IMR-90 (cell line): ENCODE measurements around the gene SPDEF. TPM values are rescaled to one million over a fixed set of nuclear protein-coding genes. Genes with fewer than 3 reads are reported as not detected.

ENCODE experiments used
- ATAC-seq: fragments of 200-7000 bp; cut with Tn5 transposase; 2 replicates; pipeline ENCODE4 v1.9.1; 2020; ENCODE audit warnings: low read depth, mild to moderate bottlenecking, moderate library complexity
- BruUV-seq: library from RNA; stranded (reverse); fragments of 400-500 nt; replicated peaks from 2 replicates; lab custom pipeline; 2021; lab: Mats Ljungman, UMichigan
- CTCF ChIA-PET: fragments of 300-600 bp; formaldehyde crosslinking; extraction: SDS; loops from one replicate; lab custom pipeline; 2021; ENCODE audit warnings: antibody characterized with exemption; lab: Yijun Ruan, JAX
- POLR2A ChIA-PET: fragments of 300-600 bp; sonication (Branson Sonifier 250); formaldehyde crosslinking; loops from one replicate; lab custom pipeline; 2022; ENCODE audit warnings: antibody characterized with exemption; ENCODE audit not compliant: unreplicated experiment; lab: Charles Lee
- DNase-seq: peaks from one replicate; pipeline ENCODE4 v3.0.0; 2013
- H2AFZ ChIP-seq: replicated peaks from 2 replicates; pipeline ENCODE3; 2013; ENCODE audit warnings: low read length, mild to moderate bottlenecking; ENCODE audit not compliant: poor library complexity
- H2AK5ac ChIP-seq: 2 replicates; pipeline ENCODE4 v1.6.1; 2013; ENCODE audit warnings: low read depth, low read length, inconsistent platforms
- H2AK9ac ChIP-seq: replicated peaks from 2 replicates; pipeline ENCODE3; 2013; ENCODE audit warnings: mild to moderate bottlenecking, low read depth, low read length, moderate library complexity; ENCODE audit not compliant: poor library complexity
- H2BK120ac ChIP-seq: 2 replicates; pipeline ENCODE4 v1.6.1; 2013; ENCODE audit warnings: low read depth, low read length, inconsistent platforms
- H2BK15ac ChIP-seq: 3 replicates; pipeline ENCODE4 v1.6.1; 2013; ENCODE audit warnings: low read depth, low read length, inconsistent platforms
- H2BK20ac ChIP-seq: 2 replicates; pipeline ENCODE4 v1.6.1; 2013; ENCODE audit warnings: low read depth, mild to moderate bottlenecking, inconsistent platforms, low read length, moderate library complexity
- H2BK5ac ChIP-seq: 2 replicates; pipeline ENCODE4 v1.6.1; 2013; ENCODE audit warnings: mild to moderate bottlenecking, low read depth, low read length, inconsistent platforms; ENCODE audit not compliant: poor library complexity, severe bottlenecking
- H3K14ac ChIP-seq: replicated peaks from 2 replicates; pipeline ENCODE4 v1.6.1; 2013; ENCODE audit warnings: low read depth, low read length, inconsistent platforms
- H3K18ac ChIP-seq: 2 replicates; pipeline ENCODE4 v1.6.1; 2013; ENCODE audit warnings: low read depth, low read length, control low read depth
- H3K23ac ChIP-seq: 2 replicates; pipeline ENCODE4 v1.6.1; 2013; ENCODE audit warnings: low read depth, low read length, inconsistent platforms
- H3K27ac ChIP-seq: 2 replicates; pipeline ENCODE4 v1.5.1; 2013; ENCODE audit warnings: mild to moderate bottlenecking, control low read depth, low read length; ENCODE audit not compliant: insufficient read depth
- H3K27me3 ChIP-seq: 2 replicates; pipeline ENCODE4 v1.6.1; 2013; ENCODE audit warnings: low read length; ENCODE audit not compliant: control insufficient read depth, insufficient read depth
- H3K36me3 ChIP-seq: 2 replicates; pipeline ENCODE4 v1.6.1; 2013; ENCODE audit warnings: low read length, mixed read lengths; ENCODE audit not compliant: control insufficient read depth, insufficient read depth
- H3K4ac ChIP-seq: 2 replicates; pipeline ENCODE4 v1.6.1; 2013; ENCODE audit warnings: low read depth, low read length, inconsistent platforms
- H3K4me1 ChIP-seq: 2 replicates; pipeline ENCODE4 v1.6.1; 2013; ENCODE audit warnings: low read length, mixed read lengths; ENCODE audit not compliant: control insufficient read depth, insufficient read depth
- H3K4me2 ChIP-seq: 2 replicates; pipeline ENCODE4 v1.6.1; 2013; ENCODE audit warnings: low read depth, mild to moderate bottlenecking, control low read depth, low read length, moderate library complexity
- H3K4me3 ChIP-seq: 2 replicates; pipeline ENCODE4 v1.5.1; 2013; ENCODE audit warnings: low read depth, mild to moderate bottlenecking, control low read depth, low read length, moderate library complexity; ENCODE audit not compliant: insufficient read depth
- H3K56ac ChIP-seq: 2 replicates; pipeline ENCODE4 v1.6.1; 2013; ENCODE audit warnings: low read length, inconsistent platforms; ENCODE audit not compliant: insufficient read depth; ENCODE audit errors: extremely low read depth
- H3K79me1 ChIP-seq, 2 experiments: 2 replicates each; pipeline ENCODE4 v1.6.1; 2013; ENCODE audit warnings: low read length in 2 of 2, inconsistent platforms in 1 of 2, low read depth in 1 of 2
- H3K9ac ChIP-seq: 2 replicates; pipeline ENCODE4 v1.6.1; 2013; ENCODE audit warnings: low read depth, low read length, control low read depth
- H3K9me1 ChIP-seq: 2 replicates; pipeline ENCODE4 v1.6.1; 2013; ENCODE audit warnings: low read length, inconsistent platforms; ENCODE audit not compliant: insufficient read depth
- H3K9me3 ChIP-seq: 2 replicates; pipeline ENCODE4 v1.6.1; 2013; ENCODE audit warnings: low read length; ENCODE audit not compliant: control insufficient read depth, insufficient read depth
- H4K20me1 ChIP-seq: 2 replicates; pipeline ENCODE4 v1.6.1; 2013; ENCODE audit warnings: low read length, inconsistent platforms; ENCODE audit not compliant: insufficient read depth
- H4K5ac ChIP-seq: 2 replicates; pipeline ENCODE4 v1.6.1; 2013; ENCODE audit warnings: mild to moderate bottlenecking, low read depth, low read length, control low read depth
- H4K8ac ChIP-seq, 2 experiments: 2 replicates each; pipeline ENCODE4 v1.6.1; 2013; ENCODE audit warnings: low read depth in 2 of 2, low read length in 2 of 2, control low read depth in 1 of 2, inconsistent platforms in 1 of 2
- H4K91ac ChIP-seq: 2 replicates; pipeline ENCODE4 v1.6.1; 2013; ENCODE audit warnings: low read depth, low read length, inconsistent platforms; ENCODE audit not compliant: insufficient read depth
- CHD1 ChIP-seq: IDR thresholded peaks from 2 replicates; pipeline ENCODE4 v1.6.1; 2012; ENCODE audit warnings: low read depth, low read length, improper control_type of control experiment
- FOS ChIP-seq: fragments of 150-350 bp; IDR thresholded peaks from 2 replicates; pipeline ENCODE4 v1.6.1; 2016; ENCODE audit warnings: low read depth, low read length
- RFX5 ChIP-seq: IDR thresholded peaks from 2 replicates; pipeline ENCODE4 v1.8.0; 2012; ENCODE audit warnings: low read depth, mild to moderate bottlenecking, low read length, moderate library complexity
- WGBS, 2 experiments: methylation state at CpG; one replicate each; pipeline versions ENCODE4 v1.1.5 to v1.1.7; 2013; ENCODE audit warnings: missing lambda C conversion rate in 2 of 2; ENCODE audit not compliant: insufficient read length in 1 of 2; ENCODE audit errors: extremely low coverage in 2 of 2; 5-methylcytosine and 5-hydroxymethylcytosine counted together
- dilution Hi-C: fragments of 300-500 bp; cut with HindIII; formaldehyde crosslinking; loops from one replicate; pipeline ENCODE4 v1.14.3; 2018; ENCODE audit warnings: low sequenced_read_pairs; ENCODE audit not compliant: unreplicated experiment
- in situ Hi-C: fragments of 300-500 bp; cut with MboI; formaldehyde crosslinking; loops from 3 replicates; pipeline ENCODE4 v1.14.3; 2019; ENCODE audit warnings: low sequenced_read_pairs, inconsistent platforms, mixed read lengths
- intact Hi-C: fragments of 100-400 bp; cut with micrococcal nuclease; formaldehyde crosslinking; loops from 2 replicates; pipeline ENCODE4 v1.10.0; 2022
- polyA plus RNA-seq, 3 experiments: library from polyadenylated mRNA; depleted of rRNA; stranded (reverse); fragments of >200 nt; gene quantifications; 2 replicates each; pipeline ENCODE4 v1.2.3, GENCODE V29; 2012; ENCODE audit warnings: low replicate concordance in 1 of 3
- total RNA-seq: library from RNA; depleted of rRNA; stranded (reverse); fragments of >200 nt; gene quantifications from 2 replicates; pipeline ENCODE4 v1.2.3, GENCODE V29; 2012

The SPDEF gene
- total and polyA plus RNA-seq, 2 of the 4 experiments (the other 2 are of a cell fraction), result 0.05 TPM; not detected in 1

DNA sequence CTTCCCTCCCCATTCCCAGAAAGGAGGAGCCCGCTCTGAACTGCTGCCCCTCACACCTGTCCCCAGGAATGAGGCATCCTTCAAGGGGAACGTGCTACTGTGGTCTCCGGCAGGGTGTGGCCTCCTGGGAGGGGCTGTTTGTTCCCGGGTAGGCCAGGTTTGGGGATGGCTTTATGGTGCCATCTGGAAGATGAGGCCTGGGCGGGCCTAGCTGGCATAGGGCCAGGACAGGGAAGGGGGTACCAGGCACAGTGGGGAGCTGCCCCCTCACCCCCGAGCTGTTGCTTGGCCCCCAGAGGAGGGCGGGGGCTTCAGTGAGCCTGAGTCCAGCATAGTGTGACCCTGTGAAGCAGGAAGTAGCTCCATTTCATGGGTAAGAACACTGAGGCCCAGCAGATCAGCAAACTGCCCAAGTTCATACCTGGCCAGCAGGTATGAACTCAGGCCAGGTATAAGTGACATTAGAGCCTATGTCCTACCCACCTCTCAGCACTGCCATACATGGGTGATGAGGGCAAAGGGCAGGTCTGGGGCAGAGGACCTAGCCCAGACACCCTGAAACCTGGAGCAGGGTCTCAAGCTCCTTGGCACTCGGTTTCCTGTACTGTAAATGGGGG lies 17.5 kb upstream of the SPDEF start:
- no peak overlapping the region for H2AFZ ChIP-seq
- H3K79me1 ChIP-seq, result no peaks in the 10 kb centered on the region; a peak in 1 of 4 replicates
- no peak overlapping the region for H2BK5ac ChIP-seq
- 0 out of 2 replicates have a peak, but pooled peaks cover 6% of the 10 kb centered on the region for H3K9me1 ChIP-seq
- ChIA-PET POLR2A (no interaction called here), CTCF (no interaction called here)
- no peaks in the 10 kb centered on the region for H3K4me1 ChIP-seq
- DNase-seq, result no peak
- H4K8ac ChIP-seq, result no peak overlapping the region
- dilution Hi-C loops (no loop called here), in situ Hi-C loops (no loop called here), intact Hi-C loops (no loop called here)
- TF ChIP-seq RFX5, result no peak
- TF ChIP-seq FOS, result no peak
- no peak for TF ChIP-seq CHD1
- no peak overlapping the region for H3K9ac ChIP-seq
- no peak overlapping the region for H3K56ac ChIP-seq
- no peak overlapping the region for H3K23ac ChIP-seq
- no peak overlapping the region for H3K27ac ChIP-seq
- no peak overlapping the region for H2AK9ac ChIP-seq
- H3K4me3 ChIP-seq, result no peak overlapping the region
- ATAC-seq, result no peak
- H2BK15ac ChIP-seq, result no peak overlapping the region
- no peaks in the 10 kb centered on the region; the same call in 1 of the 2 replicates for H3K27me3 ChIP-seq
- no peak overlapping the region for H3K4me2 ChIP-seq
- no peak overlapping the region for H3K4ac ChIP-seq
- no peak overlapping the region for H3K18ac ChIP-seq
- H4K5ac ChIP-seq, result no peak overlapping the region
- no peak overlapping the region for H2AK5ac ChIP-seq
- no peak overlapping the region for H2BK120ac ChIP-seq
- WGBS, 2 experiments, result 66% methylated on average over 4 of the region's 8 CpGs; no CpG with 5 or more reads in 1 of the 2 experiments
- BruUV-seq, result no TSS peak
- H3K14ac ChIP-seq, result no peak overlapping the region
- no peaks in the 10 kb centered on the region for H4K20me1 ChIP-seq
- H3K36me3 ChIP-seq, result no peaks in the 10 kb centered on the region
- no peaks in the 10 kb centered on the region for H3K9me3 ChIP-seq
- H2BK20ac ChIP-seq, result no peak overlapping the region
- no peak overlapping the region for H4K91ac ChIP-seq
